Measurements from ENCODE around the gene SLC7A14. TPM values are rescaled to one million over a fixed set of nuclear protein-coding genes. Genes with fewer than 3 reads are reported as not detected.

SLC7A14 gene
- polyA plus RNA-seq, 3 donors = not detected

DNA sequence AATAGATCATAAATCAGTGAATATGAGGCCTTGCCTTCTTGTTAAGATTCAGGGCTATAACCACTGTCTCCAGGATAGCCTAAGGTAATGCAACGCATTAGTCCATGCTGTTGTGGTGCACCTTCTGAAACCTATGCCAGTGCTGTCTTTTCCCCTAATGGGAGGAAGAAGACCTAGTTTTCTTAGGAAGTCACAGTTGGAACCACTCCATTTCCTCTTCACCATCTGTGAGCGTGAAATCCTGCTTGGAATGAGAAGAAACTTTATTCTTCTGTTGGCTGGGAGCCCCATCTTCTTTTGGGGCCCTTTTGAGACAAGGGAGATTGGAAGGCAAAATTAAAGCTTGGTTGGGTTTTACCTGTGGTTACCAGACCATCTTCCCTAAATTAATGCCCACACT lies 25.9 kb upstream of the SLC7A14 start:
- TF ChIP-seq, protein P1, sequence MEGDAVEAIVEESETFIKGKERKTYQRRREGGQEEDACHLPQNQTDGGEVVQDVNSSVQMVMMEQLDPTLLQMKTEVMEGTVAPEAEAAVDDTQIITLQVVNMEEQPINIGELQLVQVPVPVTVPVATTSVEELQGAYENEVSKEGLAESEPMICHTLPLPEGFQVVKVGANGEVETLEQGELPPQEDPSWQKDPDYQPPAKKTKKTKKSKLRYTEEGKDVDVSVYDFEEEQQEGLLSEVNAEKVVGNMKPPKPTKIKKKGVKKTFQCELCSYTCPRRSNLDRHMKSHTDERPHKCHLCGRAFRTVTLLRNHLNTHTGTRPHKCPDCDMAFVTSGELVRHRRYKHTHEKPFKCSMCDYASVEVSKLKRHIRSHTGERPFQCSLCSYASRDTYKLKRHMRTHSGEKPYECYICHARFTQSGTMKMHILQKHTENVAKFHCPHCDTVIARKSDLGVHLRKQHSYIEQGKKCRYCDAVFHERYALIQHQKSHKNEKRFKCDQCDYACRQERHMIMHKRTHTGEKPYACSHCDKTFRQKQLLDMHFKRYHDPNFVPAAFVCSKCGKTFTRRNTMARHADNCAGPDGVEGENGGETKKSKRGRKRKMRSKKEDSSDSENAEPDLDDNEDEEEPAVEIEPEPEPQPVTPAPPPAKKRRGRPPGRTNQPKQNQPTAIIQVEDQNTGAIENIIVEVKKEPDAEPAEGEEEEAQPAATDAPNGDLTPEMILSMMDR (IDR thresholded peaks at IDR 0.05) = no peak
- Mint-ChIP-seq H3K27me3 (ENCODE audit: low read depth in 3 of 3) (peaks cover 0 to 2% (median 0%) of the 10 kb centered on the region in 3 donors), H3K27ac (no peak overlapping the region), H3K4me3 (no peak overlapping the region), H3K4me1 (peaks cover 4% of the 10 kb centered on the region), H3K9me3 (peaks cover 0 to 2% (median 0%) of the 10 kb centered on the region in 7 donors), H3K36me3 (no peaks in the 10 kb centered on the region)
- H3K36me3 ChIP-seq (replicated peaks in 1 of 2; ENCODE audit: control insufficient read depth in 1 of 2, insufficient read depth in 2 of 2, low read length in 2 of 2) = no peaks in the 10 kb centered on the region
- no peak overlapping the region for H3K4me3 ChIP-seq (replicated peaks in 1 of 3; ENCODE audit: low read depth in 2 of 3, low read length in 3 of 3)
- H3K4me1 ChIP-seq (ENCODE audit: control insufficient read depth in 1 of 2, insufficient read depth in 2 of 2, low read length in 2 of 2) = no peaks in the 10 kb centered on the region
- H3K9me3 ChIP-seq (replicated peaks in 1 of 2; ENCODE audit: control insufficient read depth in 1 of 2, insufficient read depth in 1 of 2, low read length in 2 of 2) = no peaks in the 10 kb centered on the region
- H3K9ac ChIP-seq (ENCODE audit: insufficient read depth, low read length, poor library complexity, severe bottlenecking) = no peak overlapping the region
- no peak overlapping the region for H3K27ac ChIP-seq (ENCODE audit: low read depth in 1 of 2, low read length in 2 of 2)
- no peaks in the 10 kb centered on the region for H4K20me1 ChIP-seq (ENCODE audit: insufficient read depth, low read length)
- H3K79me2 ChIP-seq (ENCODE audit: insufficient read depth, low read length) = no peaks in the 10 kb centered on the region
- no peak overlapping the region for H3K4me2 ChIP-seq (replicated peaks; ENCODE audit: extremely low read depth, low read length, poor library complexity, severe bottlenecking)
- WGBS (ENCODE audit: insufficient coverage) = no CpG with 5 or more reads among the region's 2 CpGs
- H2AFZ ChIP-seq (ENCODE audit: insufficient read depth, low read depth, low read length, poor library complexity, severe bottlenecking) = no peak overlapping the region
- H3K27me3 ChIP-seq (ENCODE audit: control insufficient read depth in 2 of 2, insufficient read depth in 2 of 2, low read length in 2 of 2) = no peaks in the 10 kb centered on the region
- intact Hi-C loops (cut with micrococcal nuclease) = no loop called here
- DNase-seq = no peak

DNA sequence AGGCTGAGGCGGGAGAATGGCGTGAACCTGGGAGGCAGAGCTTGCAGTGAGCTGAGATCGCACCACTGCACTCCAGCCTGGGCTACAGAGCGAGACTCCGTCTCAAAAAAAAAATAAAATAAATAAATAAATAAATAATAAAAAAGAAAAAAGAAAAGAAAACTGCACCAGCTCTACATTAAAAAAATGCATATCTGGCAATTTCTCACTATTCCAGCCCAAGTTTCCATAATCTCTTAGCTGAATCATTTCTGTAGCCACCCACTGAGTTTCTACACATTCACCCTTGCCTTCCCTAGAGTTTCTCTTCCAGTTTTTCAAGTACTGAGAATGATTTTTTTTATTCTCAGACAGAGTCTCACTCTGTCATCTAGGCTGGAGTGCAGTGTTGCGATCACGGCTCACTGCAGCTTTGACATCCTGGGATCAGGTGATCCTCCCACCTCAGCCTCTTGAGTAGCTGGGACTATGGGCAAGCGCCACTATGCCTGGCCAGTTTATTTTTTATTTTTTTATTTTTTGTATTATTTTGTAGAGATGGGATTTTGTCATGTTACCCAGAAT lies 24.5 kb upstream of the SLC7A14 start:
- no peak overlapping the region for H3K27ac ChIP-seq (ENCODE audit: low read depth in 1 of 2, low read length in 2 of 2)
- Mint-ChIP-seq H3K27ac (no peak overlapping the region), H3K4me3 (no peak overlapping the region), H3K9me3 (peaks cover 0 to 1% (median 0%) of the 10 kb centered on the region in 7 donors), H3K36me3 (no peaks in the 10 kb centered on the region), H3K4me1 (peaks cover 4% of the 10 kb centered on the region), H3K27me3 (ENCODE audit: low read depth in 3 of 3) (peaks cover 0 to 2% (median 0%) of the 10 kb centered on the region in 3 donors)
- H3K27me3 ChIP-seq (ENCODE audit: control insufficient read depth in 2 of 2, insufficient read depth in 2 of 2, low read length in 2 of 2) = no peaks in the 10 kb centered on the region
- H2AFZ ChIP-seq (ENCODE audit: insufficient read depth, low read depth, low read length, poor library complexity, severe bottlenecking) = no peak overlapping the region
- H3K79me2 ChIP-seq (ENCODE audit: insufficient read depth, low read length) = no peaks in the 10 kb centered on the region
- intact Hi-C loops (cut with micrococcal nuclease) = no loop called here
- DNase-seq = no peak
- H3K4me1 ChIP-seq (ENCODE audit: control insufficient read depth in 1 of 2, insufficient read depth in 2 of 2, low read length in 2 of 2) = no peaks in the 10 kb centered on the region
- H3K36me3 ChIP-seq (replicated peaks in 1 of 2; ENCODE audit: control insufficient read depth in 1 of 2, insufficient read depth in 2 of 2, low read length in 2 of 2) = no peaks in the 10 kb centered on the region
- H3K4me3 ChIP-seq (replicated peaks in 1 of 3; ENCODE audit: low read depth in 2 of 3, low read length in 3 of 3) = no peak overlapping the region
- H4K20me1 ChIP-seq (ENCODE audit: insufficient read depth, low read length) = no peaks in the 10 kb centered on the region
- no peak overlapping the region for H3K9ac ChIP-seq (ENCODE audit: insufficient read depth, low read length, poor library complexity, severe bottlenecking)
- WGBS (ENCODE audit: insufficient coverage) = 100% methylated on average over 2 of the region's 8 CpGs
- H3K4me2 ChIP-seq (replicated peaks; ENCODE audit: extremely low read depth, low read length, poor library complexity, severe bottlenecking) = no peak overlapping the region
- TF ChIP-seq, protein P1 (IDR thresholded peaks at IDR 0.05) = no peak
- no peaks in the 10 kb centered on the region for H3K9me3 ChIP-seq (replicated peaks in 1 of 2; ENCODE audit: control insufficient read depth in 1 of 2, insufficient read depth in 1 of 2, low read length in 2 of 2)
